Heart left ventricle (tissue), 13 donors: Measurements from ENCODE around the gene PLG.

Source experiments
- POLR2A ChIP-seq, 2 donors: fragments of 450-650 bp; IDR thresholded peaks; one replicate each; pipeline ENCODE4 v1.6.1; 2017; ENCODE audit warnings: antibody characterized with exemption in 2 of 2, mild to moderate bottlenecking in 2 of 2, moderate library complexity in 2 of 2
- TF ChIP-seq, protein P1 (sequence below), 12 donors: fragments of 200-600 bp; sonication (generic) in 4 of 12; IDR thresholded peaks; one replicate each; pipeline versions ENCODE4 v1.5.0 to v1.8.0; 2018 to 2022; ENCODE audit warnings: antibody characterized with exemption in 12 of 12, mild to moderate bottlenecking in 5 of 12
- donor health status: ischemic (EF 13 %, LVEDD 7.1; RV severe dilation, severe dysfunction).
- donor health status: DM: no; HTN: yes; CAD: no.
- donor health status: DM: no; HTN: no; CAD: no.
- donor health status: ischemic (EF 25% LVEDD 6.9; RV normal size, moderate dysfunction).
- donor health status: ischemic (EF 25% LVEDD 5.7; RV mildly dilated, moderate dysfunction).
- donor health status: ischemic (EF 35%, LVEDD 5.7; RV mildly dilated, moderate dysfunction).
- donor health status: nonischemic (EF 11% LVEDD 7.7; RV severe dilation, severe dysfunction).
- donor health status: DM: yes; HTN: yes; CAD: no.
- donor health status: PGD.
- donor health status: ischemic (EF 29% LVEDD 5.4; RV normal size, mild dysfunction).
- donor health status: nonischemic (EF 23%, LVEDD 6.1; RV moderate dilation, normal function).

DNA sequence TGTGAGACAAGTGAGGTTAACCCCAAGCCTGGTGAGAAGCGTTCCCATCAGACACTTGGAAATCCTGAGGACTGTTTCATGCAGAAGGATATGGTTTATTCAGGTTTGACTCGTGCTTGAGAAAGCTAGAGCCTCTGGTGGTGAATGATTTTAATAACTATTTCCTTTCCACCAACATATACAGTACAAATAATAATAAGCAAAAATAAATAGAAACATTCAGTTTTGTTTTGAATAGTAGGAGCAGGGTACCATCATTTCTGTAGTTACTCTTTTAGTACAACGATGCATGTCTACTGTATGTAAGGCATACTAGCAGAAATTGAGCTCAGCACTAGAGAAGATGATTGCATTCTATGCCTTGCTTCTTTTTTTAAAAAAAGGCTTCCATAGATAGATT, 33.5 kb downstream of the PLG start:
- TF ChIP-seq, protein P1, sequence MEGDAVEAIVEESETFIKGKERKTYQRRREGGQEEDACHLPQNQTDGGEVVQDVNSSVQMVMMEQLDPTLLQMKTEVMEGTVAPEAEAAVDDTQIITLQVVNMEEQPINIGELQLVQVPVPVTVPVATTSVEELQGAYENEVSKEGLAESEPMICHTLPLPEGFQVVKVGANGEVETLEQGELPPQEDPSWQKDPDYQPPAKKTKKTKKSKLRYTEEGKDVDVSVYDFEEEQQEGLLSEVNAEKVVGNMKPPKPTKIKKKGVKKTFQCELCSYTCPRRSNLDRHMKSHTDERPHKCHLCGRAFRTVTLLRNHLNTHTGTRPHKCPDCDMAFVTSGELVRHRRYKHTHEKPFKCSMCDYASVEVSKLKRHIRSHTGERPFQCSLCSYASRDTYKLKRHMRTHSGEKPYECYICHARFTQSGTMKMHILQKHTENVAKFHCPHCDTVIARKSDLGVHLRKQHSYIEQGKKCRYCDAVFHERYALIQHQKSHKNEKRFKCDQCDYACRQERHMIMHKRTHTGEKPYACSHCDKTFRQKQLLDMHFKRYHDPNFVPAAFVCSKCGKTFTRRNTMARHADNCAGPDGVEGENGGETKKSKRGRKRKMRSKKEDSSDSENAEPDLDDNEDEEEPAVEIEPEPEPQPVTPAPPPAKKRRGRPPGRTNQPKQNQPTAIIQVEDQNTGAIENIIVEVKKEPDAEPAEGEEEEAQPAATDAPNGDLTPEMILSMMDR (IDR thresholded peaks at IDR 0.05), result no peak
- no peak for TF ChIP-seq POLR2A (IDR thresholded peaks at IDR 0.05)
